Panc1 (cell line): Measurements from ENCODE around the gene NEK2. TPM values are rescaled to one million over a fixed set of nuclear protein-coding genes. Genes with fewer than 3 reads are reported as not detected.

Experiments used
- ATAC-seq: fragments of 200-7000 bp; cut with Tn5 transposase; 2 replicates; pipeline ENCODE4 v1.9.1; 2020; ENCODE audit warnings: mild to moderate bottlenecking, moderate library complexity
- BruUV-seq: library from RNA; stranded (reverse); fragments of 400-500 nt; replicated peaks from 2 replicates; lab custom pipeline; 2021; lab: Mats Ljungman, UMichigan
- CTCF ChIA-PET: fragments of 300-600 bp; sonication (Branson Sonifier 250); formaldehyde crosslinking; loops from one replicate; lab custom pipeline; 2022; ENCODE audit warnings: antibody characterized with exemption; lab: Charles Lee
- POLR2A ChIA-PET: fragments of 300-600 bp; sonication (Branson Sonifier 250); formaldehyde crosslinking; loops from one replicate; lab custom pipeline; 2022; ENCODE audit warnings: antibody characterized with exemption; lab: Charles Lee
- DNase-seq: peaks from one replicate; pipeline ENCODE4 v3.0.0-alpha.2; 2010; ENCODE audit warnings: low read depth, low spot score
- H3K27ac ChIP-seq: 2 replicates; pipeline ENCODE4 v1.5.1; 2011; ENCODE audit warnings: mild to moderate bottlenecking, low read length, inconsistent platforms
- H3K27me3 ChIP-seq: fragments of 200-500 bp; sonication (Bioruptor generic); 2 replicates; pipeline ENCODE4 v1.6.0; 2014; ENCODE audit warnings: low read length, inconsistent platforms; ENCODE audit not compliant: control insufficient read depth, insufficient read depth
- H3K36me3 ChIP-seq: fragments of 200-500 bp; sonication (Bioruptor generic); 2 replicates; pipeline ENCODE4 v1.5.1; 2014; ENCODE audit warnings: inconsistent platforms, mild to moderate bottlenecking, low read length, moderate library complexity; ENCODE audit not compliant: control insufficient read depth, insufficient read depth
- H3K4me1 ChIP-seq: 2 replicates; pipeline ENCODE4 v1.5.1; 2011; ENCODE audit warnings: inconsistent platforms, mild to moderate bottlenecking, low read length, moderate library complexity; ENCODE audit not compliant: control insufficient read depth, insufficient read depth
- H3K4me3 ChIP-seq, 2 experiments: 2 replicates each; pipeline ENCODE4 v1.5.1; 2011 to 2012; ENCODE audit warnings: low read depth in 2 of 2, low read length in 2 of 2, mild to moderate bottlenecking in 2 of 2, inconsistent platforms in 1 of 2, moderate library complexity in 1 of 2
- H3K9me3 ChIP-seq: fragments of 200-500 bp; sonication (Bioruptor generic); 2 replicates; pipeline ENCODE4 v1.5.1; 2014; ENCODE audit warnings: low read depth, mild to moderate bottlenecking, inconsistent platforms, low read length, moderate library complexity; ENCODE audit not compliant: control insufficient read depth, insufficient read depth
- POLR2AphosphoS5 ChIP-seq: IDR thresholded peaks from 2 replicates; pipeline ENCODE4 v1.6.1; 2012; ENCODE audit warnings: mild to moderate bottlenecking, low read depth, low read length, moderate library complexity
- SIN3A ChIP-seq: IDR thresholded peaks from 2 replicates; pipeline ENCODE4 v1.6.1; 2012; ENCODE audit warnings: low read depth, mild to moderate bottlenecking, low read length, moderate library complexity, borderline replicate concordance; ENCODE audit not compliant: insufficient read depth
- TCF7L2 ChIP-seq: IDR thresholded peaks from 2 replicates; pipeline ENCODE4 v1.6.1; 2011; ENCODE audit warnings: mild to moderate bottlenecking, low read depth, low read length, inconsistent platforms
- in situ Hi-C: cut with HindIII; loops from 2 replicates; pipeline ENCODE4 v1.10.0; 2016; ENCODE audit warnings: low sequenced_read_pairs, low pct_unique_long_range_greater_than_20kb
- intact Hi-C: fragments of 100-400 bp; cut with micrococcal nuclease; formaldehyde crosslinking; loops from one replicate; pipeline ENCODE4 v1.10.0; 2022; ENCODE audit not compliant: unreplicated experiment
- total RNA-seq: library from RNA; stranded (reverse); gene quantifications from one replicate; pipeline ENCODE4 v1.2.1, GENCODE V29; 2021; ENCODE audit not compliant: unreplicated experiment
- TF ChIP-seq, protein P1 (sequence below), 2 experiments: IDR thresholded peaks; 2 replicates each; pipeline ENCODE4 v1.6.1; 2011 to 2012; ENCODE audit warnings: low read depth in 2 of 2, control low read depth in 1 of 2, low read length in 1 of 2, mild to moderate bottlenecking in 1 of 2, moderate library complexity in 1 of 2; ENCODE audit not compliant: insufficient read depth in 1 of 2
- TF ChIP-seq, protein P2 (sequence below): fragments of 450-650 bp; IDR thresholded peaks from 2 replicates; pipeline ENCODE4 v1.5.1; 2017; ENCODE audit warnings: mild to moderate bottlenecking

NEK2 gene
- total RNA-seq, 1 experiment from 2014 or later = 34.4 TPM

DNA sequence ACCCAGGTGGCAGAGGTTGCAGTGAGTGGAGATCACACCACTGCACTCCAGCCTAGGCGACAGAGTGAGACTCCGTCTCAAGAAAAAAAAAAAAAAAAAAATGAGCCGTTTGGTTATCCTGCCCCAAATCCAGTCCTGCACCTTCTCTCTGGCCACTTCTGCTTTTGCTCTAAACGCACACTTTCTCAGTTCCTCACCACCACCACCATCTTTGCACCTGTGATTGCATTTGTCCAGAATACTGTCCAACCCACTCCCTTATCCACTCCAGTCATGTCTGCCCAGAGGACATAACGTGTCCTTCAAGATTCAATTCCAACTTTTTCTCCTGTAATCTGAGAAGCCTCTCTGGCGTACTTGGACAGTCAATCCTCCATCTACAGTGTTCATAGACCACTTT is 2.2 kb upstream of the NEK2 start:
- no peak overlapping the region for H3K4me3 ChIP-seq
- H3K27me3 ChIP-seq = no peaks in the 10 kb centered on the region
- in situ Hi-C loops (no loop called here), intact Hi-C loops (no loop called here)
- ATAC-seq (no peak), DNase-seq (no peak)
- H3K9me3 ChIP-seq = no peaks in the 10 kb centered on the region
- ChIA-PET CTCF (no interaction called here), POLR2A (no interaction called here)
- TF ChIP-seq, protein P1, sequence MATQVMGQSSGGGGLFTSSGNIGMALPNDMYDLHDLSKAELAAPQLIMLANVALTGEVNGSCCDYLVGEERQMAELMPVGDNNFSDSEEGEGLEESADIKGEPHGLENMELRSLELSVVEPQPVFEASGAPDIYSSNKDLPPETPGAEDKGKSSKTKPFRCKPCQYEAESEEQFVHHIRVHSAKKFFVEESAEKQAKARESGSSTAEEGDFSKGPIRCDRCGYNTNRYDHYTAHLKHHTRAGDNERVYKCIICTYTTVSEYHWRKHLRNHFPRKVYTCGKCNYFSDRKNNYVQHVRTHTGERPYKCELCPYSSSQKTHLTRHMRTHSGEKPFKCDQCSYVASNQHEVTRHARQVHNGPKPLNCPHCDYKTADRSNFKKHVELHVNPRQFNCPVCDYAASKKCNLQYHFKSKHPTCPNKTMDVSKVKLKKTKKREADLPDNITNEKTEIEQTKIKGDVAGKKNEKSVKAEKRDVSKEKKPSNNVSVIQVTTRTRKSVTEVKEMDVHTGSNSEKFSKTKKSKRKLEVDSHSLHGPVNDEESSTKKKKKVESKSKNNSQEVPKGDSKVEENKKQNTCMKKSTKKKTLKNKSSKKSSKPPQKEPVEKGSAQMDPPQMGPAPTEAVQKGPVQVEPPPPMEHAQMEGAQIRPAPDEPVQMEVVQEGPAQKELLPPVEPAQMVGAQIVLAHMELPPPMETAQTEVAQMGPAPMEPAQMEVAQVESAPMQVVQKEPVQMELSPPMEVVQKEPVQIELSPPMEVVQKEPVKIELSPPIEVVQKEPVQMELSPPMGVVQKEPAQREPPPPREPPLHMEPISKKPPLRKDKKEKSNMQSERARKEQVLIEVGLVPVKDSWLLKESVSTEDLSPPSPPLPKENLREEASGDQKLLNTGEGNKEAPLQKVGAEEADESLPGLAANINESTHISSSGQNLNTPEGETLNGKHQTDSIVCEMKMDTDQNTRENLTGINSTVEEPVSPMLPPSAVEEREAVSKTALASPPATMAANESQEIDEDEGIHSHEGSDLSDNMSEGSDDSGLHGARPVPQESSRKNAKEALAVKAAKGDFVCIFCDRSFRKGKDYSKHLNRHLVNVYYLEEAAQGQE (IDR thresholded peaks at IDR 0.05; ENCODE audit: insufficient read depth in 1 of 2, low read depth in 2 of 2, low read length in 1 of 2) = no peak
- TF ChIP-seq, protein P2, sequence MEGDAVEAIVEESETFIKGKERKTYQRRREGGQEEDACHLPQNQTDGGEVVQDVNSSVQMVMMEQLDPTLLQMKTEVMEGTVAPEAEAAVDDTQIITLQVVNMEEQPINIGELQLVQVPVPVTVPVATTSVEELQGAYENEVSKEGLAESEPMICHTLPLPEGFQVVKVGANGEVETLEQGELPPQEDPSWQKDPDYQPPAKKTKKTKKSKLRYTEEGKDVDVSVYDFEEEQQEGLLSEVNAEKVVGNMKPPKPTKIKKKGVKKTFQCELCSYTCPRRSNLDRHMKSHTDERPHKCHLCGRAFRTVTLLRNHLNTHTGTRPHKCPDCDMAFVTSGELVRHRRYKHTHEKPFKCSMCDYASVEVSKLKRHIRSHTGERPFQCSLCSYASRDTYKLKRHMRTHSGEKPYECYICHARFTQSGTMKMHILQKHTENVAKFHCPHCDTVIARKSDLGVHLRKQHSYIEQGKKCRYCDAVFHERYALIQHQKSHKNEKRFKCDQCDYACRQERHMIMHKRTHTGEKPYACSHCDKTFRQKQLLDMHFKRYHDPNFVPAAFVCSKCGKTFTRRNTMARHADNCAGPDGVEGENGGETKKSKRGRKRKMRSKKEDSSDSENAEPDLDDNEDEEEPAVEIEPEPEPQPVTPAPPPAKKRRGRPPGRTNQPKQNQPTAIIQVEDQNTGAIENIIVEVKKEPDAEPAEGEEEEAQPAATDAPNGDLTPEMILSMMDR = no peak
- no peak for TF ChIP-seq TCF7L2
- TF ChIP-seq POLR2AphosphoS5 = no peak
- TF ChIP-seq SIN3A = no peak
- peaks cover 11% of the 10 kb centered on the region for H3K4me1 ChIP-seq
- BruUV-seq = no TSS peak
- no peak overlapping the region for H3K27ac ChIP-seq
- H3K36me3 ChIP-seq = peaks cover 4% of the 10 kb centered on the region

DNA sequence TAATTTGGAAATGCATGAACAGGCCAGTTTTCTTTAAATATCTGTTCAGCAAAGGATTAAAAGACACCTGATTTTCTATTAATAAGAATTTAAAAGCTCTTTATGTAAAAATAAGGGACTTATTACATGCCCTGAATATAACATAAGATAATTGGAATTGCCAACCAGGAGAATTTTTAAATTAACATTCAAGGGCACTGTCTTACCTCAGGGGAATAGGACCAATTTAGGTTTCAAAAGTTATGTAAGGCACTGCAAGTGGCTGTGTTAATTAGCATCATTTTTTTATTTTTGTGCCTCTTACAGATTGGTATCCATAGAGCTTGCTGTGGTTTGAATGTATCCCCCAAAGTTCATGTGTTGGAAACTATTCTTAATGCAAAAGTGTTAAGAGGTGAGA is 1.3 kb upstream of the NEK2 start:
- Histone ChIP-seq H3K27ac (no peak overlapping the region), H3K36me3 (peaks cover 8% of the 10 kb centered on the region), H3K4me3 (no peak overlapping the region), H3K27me3 (no peaks in the 10 kb centered on the region), H3K9me3 (no peaks in the 10 kb centered on the region), H3K4me1 (peaks cover 15% of the 10 kb centered on the region)
- intact Hi-C loops (no loop called here), in situ Hi-C loops (no loop called here)
- TF ChIP-seq, protein P1 (IDR thresholded peaks at IDR 0.05; ENCODE audit: insufficient read depth in 1 of 2, low read depth in 2 of 2, low read length in 1 of 2) = no peak
- TF ChIP-seq, protein P2 = no peak
- TF ChIP-seq POLR2AphosphoS5 (no peak), TCF7L2 (no peak), SIN3A (no peak)
- DNase-seq (no peak), ATAC-seq (no peak)
- BruUV-seq = no TSS peak
- ChIA-PET CTCF (no interaction called here), POLR2A (interaction anchor here (1.1 kb wide), 1 partner anchor 25 kb away, joined by 3 read pairs; no protein-coding TSS in a partner anchor)
